HUES6 (cell line): ENCODE results near the gene DPP9.
"Not testable (repeated sequence)": the region's sequence is repeated elsewhere in the genome, so short reads cannot be mapped to it uniquely, and the experiment has no call there.

ENCODE experiments used
- H3K27ac ChIP-seq: 2 replicates; pipeline ENCODE4 v1.7.0; 2013; ENCODE audit warnings: low read depth, mild to moderate bottlenecking, low read length, inconsistent platforms
- H3K27me3 ChIP-seq: 2 replicates; pipeline ENCODE4 v1.6.1; 2013; ENCODE audit warnings: low read length; ENCODE audit not compliant: control insufficient read depth, insufficient read depth
- H3K36me3 ChIP-seq: 2 replicates; pipeline ENCODE4 v1.6.1; 2013; ENCODE audit warnings: low read length; ENCODE audit not compliant: control insufficient read depth, insufficient read depth
- H3K4me1 ChIP-seq: 2 replicates; pipeline ENCODE4 v1.6.1; 2013; ENCODE audit warnings: low read length; ENCODE audit not compliant: control insufficient read depth, insufficient read depth
- H3K4me3 ChIP-seq: 2 replicates; pipeline ENCODE4 v1.5.1; 2013; ENCODE audit warnings: low read depth, low read length
- H3K9ac ChIP-seq: one replicate; pipeline ENCODE4 v1.6.1; 2013; ENCODE audit warnings: mild to moderate bottlenecking, low read length
- H3K9me3 ChIP-seq: 2 replicates; pipeline ENCODE4 v1.6.1; 2013; ENCODE audit warnings: low read depth, low read length; ENCODE audit not compliant: control insufficient read depth, insufficient read depth

Gene DPP9

DNA sequence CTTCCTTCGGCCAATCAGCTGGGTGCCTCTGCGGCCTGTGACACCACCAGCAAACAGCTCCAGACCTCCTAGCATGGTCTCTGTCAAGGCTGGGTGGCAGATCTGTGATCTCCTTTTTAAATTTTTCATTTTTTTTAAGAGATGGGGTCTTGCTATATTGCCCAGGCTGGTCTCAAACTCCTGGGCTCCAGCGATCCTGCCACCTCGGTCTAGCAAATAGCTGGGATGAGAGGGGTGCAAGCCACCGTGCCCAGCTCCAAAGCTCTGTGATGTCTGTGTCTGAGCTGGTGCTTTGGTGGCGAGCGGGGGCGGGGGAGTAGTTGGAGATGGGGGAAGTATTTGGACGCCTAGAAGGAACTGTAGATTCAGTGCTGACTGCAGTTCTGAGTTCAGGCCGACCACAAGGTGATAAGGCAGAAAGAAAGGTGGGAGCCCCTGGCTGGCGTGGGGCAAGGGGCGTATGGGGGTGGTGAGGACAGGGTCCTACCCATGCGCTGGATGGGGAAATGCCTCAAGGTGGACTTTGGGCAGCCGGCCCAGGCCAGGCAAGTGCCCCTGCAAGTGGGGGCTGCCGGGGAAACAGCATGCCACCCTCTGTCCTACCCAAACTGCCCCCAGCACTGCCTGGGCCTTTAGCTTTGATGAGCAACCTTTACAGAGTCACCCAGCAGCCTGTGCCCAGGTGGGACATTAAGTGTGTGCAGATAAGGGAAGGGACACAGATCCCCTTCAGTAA lies 5.5 kb downstream of the DPP9 start:
- Histone ChIP-seq H3K9me3 (no peaks in the 10 kb centered on the region), H3K4me3 (no peak overlapping the region), H3K9ac (no peak overlapping the region), H3K27me3 (no peaks in the 10 kb centered on the region), H3K36me3 (peaks cover 75% of the 10 kb centered on the region), H3K4me1 (no peaks in the 10 kb centered on the region), H3K27ac (no peak overlapping the region)

DNA sequence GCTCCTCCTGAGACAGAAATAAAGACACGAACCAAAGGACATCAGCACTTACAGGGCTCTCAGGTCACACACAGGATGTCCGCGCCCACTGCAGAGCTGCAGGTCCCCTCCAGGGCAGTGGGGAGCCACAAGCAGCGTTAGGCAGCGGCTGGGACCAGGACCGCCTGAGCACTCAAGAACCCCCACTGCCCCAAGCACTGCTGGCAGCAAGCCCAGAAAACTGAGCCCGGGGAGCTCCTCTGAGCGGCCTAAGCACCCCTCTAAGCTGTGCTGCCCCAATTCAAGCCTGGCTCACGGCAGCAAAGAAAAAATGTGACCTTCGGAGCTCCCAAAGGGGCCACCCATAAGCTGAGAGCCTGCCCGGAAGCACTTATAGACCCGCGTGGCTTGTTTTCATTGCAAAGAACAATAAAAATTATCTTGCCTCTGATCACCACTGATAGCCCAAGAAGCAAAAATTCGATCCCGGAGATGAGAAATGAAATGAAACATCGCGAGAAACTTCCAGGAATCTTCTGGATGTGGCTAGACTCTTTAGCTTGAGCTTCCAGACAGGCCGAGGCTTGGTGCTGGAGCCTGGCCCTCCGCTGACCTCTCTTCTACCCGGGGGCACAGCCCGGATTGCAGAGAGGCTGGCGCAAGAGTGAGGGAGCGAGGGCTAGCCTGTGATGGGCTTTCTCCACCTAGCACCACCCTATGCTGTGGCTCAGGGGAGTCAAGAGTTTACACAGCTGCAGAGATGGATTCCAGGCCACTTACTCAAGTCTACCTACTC lies 6.3 kb downstream of the DPP9 start:
- no peak overlapping the region for H3K4me3 ChIP-seq
- peaks cover 82% of the 10 kb centered on the region for H3K36me3 ChIP-seq
- H3K27ac ChIP-seq: no peak overlapping the region
- no peaks in the 10 kb centered on the region for H3K4me1 ChIP-seq
- H3K27me3 ChIP-seq: no peaks in the 10 kb centered on the region
- no peak overlapping the region for H3K9ac ChIP-seq
- H3K9me3 ChIP-seq: no peaks in the 10 kb centered on the region

DNA sequence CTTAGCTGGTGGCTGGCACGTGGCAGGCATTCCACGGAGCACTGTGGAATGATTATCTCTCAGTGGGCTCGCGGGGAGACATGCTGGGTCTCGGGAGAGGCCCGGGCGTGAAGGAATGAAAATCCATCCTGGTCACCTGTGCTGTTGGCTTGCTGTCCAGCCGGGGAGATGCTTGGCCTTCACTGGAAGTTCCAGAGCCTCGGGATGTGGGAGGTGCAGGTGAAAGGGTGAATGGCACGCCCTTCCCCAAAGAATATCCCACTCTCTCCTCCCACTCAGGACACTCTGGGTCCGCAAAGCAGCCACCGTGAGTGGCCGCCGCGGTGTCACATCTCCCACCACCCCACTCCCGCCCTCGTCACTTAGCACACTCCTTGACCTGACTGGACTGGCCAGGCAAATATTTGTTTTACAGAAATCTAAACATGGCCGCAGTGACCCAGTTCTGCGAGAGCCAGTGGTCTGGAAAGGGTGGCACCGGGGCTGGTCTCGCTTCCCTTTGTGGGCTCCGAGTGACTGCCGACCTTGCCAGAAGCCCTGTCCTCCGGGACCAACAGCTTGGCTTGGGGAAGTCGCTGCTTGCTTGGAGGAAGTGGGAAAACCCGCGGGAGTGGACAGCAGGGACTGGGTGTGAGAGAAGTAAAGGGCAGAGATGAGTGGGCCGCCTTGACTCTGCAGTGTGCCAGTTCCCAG lies 8.0 kb downstream of the DPP9 start:
- H3K4me3 ChIP-seq: no peak overlapping the region
- H3K9me3 ChIP-seq: no peaks in the 10 kb centered on the region
- H3K36me3 ChIP-seq: peaks cover 84% of the 10 kb centered on the region
- no peak overlapping the region for H3K9ac ChIP-seq
- H3K27me3 ChIP-seq: no peaks in the 10 kb centered on the region
- no peaks in the 10 kb centered on the region for H3K4me1 ChIP-seq
- no peak overlapping the region for H3K27ac ChIP-seq

DNA sequence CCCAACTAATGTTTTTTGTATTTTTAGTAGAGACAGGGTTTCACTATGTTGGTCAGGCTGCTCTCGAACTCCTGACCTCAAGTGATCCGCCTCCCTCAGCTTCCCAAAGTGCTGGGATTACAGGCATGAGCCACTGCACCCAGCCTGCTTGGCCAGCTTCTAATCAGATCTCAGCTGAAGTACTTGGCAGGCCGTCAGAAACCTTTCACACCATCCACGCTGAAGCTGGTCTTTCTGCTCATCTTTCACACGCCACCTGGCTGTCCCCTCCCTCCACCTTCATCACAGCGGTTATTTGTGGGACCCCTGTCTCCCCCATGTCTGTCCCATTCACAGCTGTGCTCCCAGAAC lies 8.5 kb downstream of the DPP9 start:
- not testable (repeated sequence) for H3K27ac ChIP-seq, H3K9me3 ChIP-seq, H3K4me3 ChIP-seq, H3K27me3 ChIP-seq, H3K4me1 ChIP-seq, H3K9ac ChIP-seq
- H3K36me3 ChIP-seq: peaks cover 84% of the 10 kb centered on the region

DNA sequence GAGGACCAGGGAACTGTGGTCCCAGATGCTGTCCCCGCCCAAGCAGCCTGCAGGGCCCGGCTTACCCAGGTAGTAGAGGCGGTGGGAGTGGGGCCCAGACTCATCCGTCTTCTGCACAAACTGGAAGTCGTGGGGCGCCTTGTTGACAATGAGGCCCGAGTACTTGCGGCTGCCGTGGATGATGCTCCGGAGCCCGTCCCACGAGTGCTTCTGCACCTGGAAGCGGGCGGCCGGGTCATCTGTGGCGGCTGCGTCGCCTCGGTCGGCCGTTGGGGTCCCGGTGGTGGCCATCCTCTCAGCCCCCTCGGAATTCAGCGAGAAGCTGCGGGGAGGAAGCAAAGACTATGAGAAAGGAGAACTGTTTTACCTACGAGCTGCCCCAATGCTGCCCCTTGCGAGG lies 9.6 kb downstream of the DPP9 start:
- Histone ChIP-seq H3K36me3 (peaks cover 86% of the 10 kb centered on the region), H3K9me3 (no peaks in the 10 kb centered on the region), H3K27ac (no peak overlapping the region), H3K27me3 (no peaks in the 10 kb centered on the region), H3K9ac (no peak overlapping the region), H3K4me1 (no peaks in the 10 kb centered on the region), H3K4me3 (no peak overlapping the region)

DNA sequence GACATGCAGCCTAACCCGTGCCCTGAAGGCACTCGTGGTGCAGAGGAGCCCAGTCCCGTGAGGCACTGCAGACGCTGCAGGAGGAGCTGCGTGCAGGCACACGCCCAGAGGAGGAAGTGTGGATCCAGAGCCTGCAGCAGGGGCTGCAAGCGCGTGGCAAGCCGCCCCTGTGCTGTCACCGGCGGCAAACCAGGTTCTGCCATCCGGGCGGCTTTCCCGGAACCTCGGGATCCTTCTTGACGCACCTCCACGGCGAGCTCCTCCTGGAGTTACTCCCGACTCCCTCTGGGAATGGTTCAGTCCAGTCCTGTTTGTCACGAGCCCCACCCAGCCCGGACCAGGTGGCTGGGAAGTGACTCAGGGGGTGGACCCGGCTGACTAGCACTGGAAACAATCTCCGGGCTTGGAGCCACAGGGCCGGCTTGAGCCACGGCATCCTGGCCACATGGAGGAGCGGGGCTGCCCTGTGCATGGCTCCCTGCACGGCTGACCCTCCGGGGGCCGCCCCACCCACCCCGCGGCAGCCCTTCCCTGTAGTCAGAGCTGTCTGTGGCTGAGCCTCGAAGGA lies 10.2 kb downstream of the DPP9 start:
- no peak overlapping the region for H3K4me3 ChIP-seq
- no peak overlapping the region for H3K9ac ChIP-seq
- no peaks in the 10 kb centered on the region for H3K4me1 ChIP-seq
- H3K27ac ChIP-seq: no peak overlapping the region
- H3K36me3 ChIP-seq: peaks cover 82% of the 10 kb centered on the region
- H3K9me3 ChIP-seq: no peaks in the 10 kb centered on the region
- H3K27me3 ChIP-seq: no peaks in the 10 kb centered on the region

DNA sequence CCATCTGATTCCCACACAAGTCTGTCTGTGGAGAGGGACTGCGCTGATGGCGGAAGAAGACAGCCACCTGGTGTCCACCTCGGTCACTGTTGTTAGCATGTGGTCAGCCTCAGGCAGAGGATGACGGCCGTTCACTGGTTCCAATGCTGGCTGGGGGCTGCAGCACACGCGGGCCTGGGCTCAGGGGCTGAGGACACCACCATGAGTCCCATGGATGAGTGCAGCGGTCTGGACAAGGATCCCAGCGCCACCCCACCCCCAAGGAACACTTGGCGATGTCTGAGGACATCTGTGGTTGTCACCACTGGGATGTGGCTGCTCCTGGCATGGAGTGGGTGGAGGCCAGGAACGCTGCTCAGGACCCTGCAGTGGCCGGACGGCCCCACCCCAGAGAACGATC lies 10.9 kb downstream of the DPP9 start:
- H3K9me3 ChIP-seq: no peaks in the 10 kb centered on the region
- peaks cover 75% of the 10 kb centered on the region for H3K36me3 ChIP-seq
- no peak overlapping the region for H3K4me3 ChIP-seq
- no peak overlapping the region for H3K27ac ChIP-seq
- no peaks in the 10 kb centered on the region for H3K4me1 ChIP-seq
- H3K9ac ChIP-seq: no peak overlapping the region
- H3K27me3 ChIP-seq: no peaks in the 10 kb centered on the region

DNA sequence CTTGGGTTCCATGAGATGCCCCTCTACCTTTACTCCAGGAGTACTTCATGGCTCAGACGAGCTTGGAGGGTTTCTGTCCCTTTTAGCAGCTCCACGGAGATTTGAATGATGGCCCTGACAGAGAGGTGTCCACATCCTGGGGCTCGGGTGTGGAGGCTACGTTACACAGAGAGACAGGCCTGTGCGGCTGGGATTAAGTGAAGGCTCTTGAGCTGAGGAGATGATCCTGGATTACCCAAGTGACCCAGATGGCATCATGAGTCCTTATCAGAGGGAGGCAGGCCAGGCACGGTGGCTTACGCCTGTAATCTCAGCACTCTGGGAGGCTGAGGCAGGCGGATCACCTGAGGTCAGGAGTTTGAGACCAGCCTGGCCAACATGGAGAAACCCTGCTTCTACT lies 12.4 kb downstream of the DPP9 start:
- H3K4me1 ChIP-seq: no peaks in the 10 kb centered on the region
- H3K36me3 ChIP-seq: peaks cover 70% of the 10 kb centered on the region
- no peak overlapping the region for H3K9ac ChIP-seq
- no peaks in the 10 kb centered on the region for H3K27me3 ChIP-seq
- H3K4me3 ChIP-seq: no peak overlapping the region
- no peaks in the 10 kb centered on the region for H3K9me3 ChIP-seq
- H3K27ac ChIP-seq: no peak overlapping the region

DNA sequence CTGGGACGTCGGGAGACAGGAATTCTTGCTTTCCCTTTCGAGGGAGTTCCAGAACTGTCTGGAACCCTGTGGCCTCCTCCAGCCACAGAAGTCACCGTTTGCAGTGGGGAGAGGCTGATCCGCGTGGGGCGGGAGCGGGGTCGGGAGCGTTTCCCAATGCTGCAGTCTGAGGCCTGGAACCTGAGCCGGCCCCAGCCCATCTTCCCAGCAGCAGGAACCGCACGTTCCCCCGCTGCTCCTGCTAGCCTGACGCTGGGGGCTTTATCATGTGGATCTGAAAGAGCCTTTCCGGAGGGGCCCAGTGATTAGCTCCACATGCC lies 13.4 kb downstream of the DPP9 start:
- no peaks in the 10 kb centered on the region for H3K27me3 ChIP-seq
- no peak overlapping the region for H3K9ac ChIP-seq
- H3K4me1 ChIP-seq: no peaks in the 10 kb centered on the region
- no peak overlapping the region for H3K27ac ChIP-seq
- no peaks in the 10 kb centered on the region for H3K9me3 ChIP-seq
- H3K4me3 ChIP-seq: no peak overlapping the region
- peaks cover 69% of the 10 kb centered on the region for H3K36me3 ChIP-seq

DNA sequence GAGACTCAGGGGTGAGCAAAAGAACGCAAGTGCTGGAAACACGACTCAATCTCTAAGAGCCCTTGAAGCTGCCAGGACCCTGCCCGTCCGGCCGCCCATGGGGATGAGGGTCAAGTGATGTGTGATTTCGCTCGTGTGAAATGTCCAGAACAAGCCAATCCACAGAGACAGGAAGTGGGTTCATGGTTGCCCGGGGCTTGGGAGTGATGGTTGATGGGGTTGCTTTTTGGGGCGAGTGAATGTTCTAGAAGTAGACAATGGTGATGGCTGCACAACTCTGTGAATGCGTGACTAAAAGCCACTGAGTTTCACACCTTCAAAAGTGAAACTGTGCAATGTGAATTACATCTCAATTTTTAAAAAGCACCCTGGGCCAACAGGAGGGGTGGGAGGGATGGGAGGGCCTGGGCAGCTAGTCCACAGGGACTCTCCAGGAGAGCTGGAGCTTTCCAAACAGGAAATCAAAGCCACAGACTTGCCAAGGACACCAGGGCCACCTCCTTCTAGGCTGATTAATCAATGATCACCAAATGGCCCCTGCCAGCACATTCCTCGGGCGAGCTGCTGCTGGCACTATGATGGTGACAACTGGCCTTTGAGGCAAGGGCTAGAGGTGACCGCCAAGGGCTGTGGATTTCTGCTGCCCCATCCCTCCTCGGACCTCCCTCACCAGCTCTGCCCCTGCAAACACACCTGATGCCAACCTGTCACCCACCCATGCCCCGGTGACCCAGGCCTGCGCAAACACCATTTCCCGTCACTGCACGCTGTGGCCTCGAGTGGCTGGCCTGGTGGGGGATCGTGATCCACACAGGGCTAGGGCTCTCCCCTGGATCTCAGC lies 14.0 kb downstream of the DPP9 start:
- no peaks in the 10 kb centered on the region for H3K4me1 ChIP-seq
- no peak overlapping the region for H3K27ac ChIP-seq
- no peaks in the 10 kb centered on the region for H3K9me3 ChIP-seq
- H3K27me3 ChIP-seq: no peaks in the 10 kb centered on the region
- H3K4me3 ChIP-seq: no peak overlapping the region
- H3K9ac ChIP-seq: no peak overlapping the region
- H3K36me3 ChIP-seq: peaks cover 71% of the 10 kb centered on the region
